IMR-90 (cell line): ENCODE data around the gene THRB. TPM values are rescaled to one million over a fixed set of nuclear protein-coding genes. Genes with fewer than 3 reads are reported as not detected.

Source experiments
- ATAC-seq: fragments of 200-7000 bp; cut with Tn5 transposase; 2 replicates; pipeline ENCODE4 v1.9.1; 2020; ENCODE audit warnings: low read depth, mild to moderate bottlenecking, moderate library complexity
- BruUV-seq: library from RNA; stranded (reverse); fragments of 400-500 nt; replicated peaks from 2 replicates; lab custom pipeline; 2021; lab: Mats Ljungman, UMichigan
- CTCF ChIA-PET: fragments of 300-600 bp; formaldehyde crosslinking; extraction: SDS; loops from one replicate; lab custom pipeline; 2021; ENCODE audit warnings: antibody characterized with exemption; lab: Yijun Ruan, JAX
- POLR2A ChIA-PET: fragments of 300-600 bp; sonication (Branson Sonifier 250); formaldehyde crosslinking; loops from one replicate; lab custom pipeline; 2022; ENCODE audit warnings: antibody characterized with exemption; ENCODE audit not compliant: unreplicated experiment; lab: Charles Lee
- DNase-seq: peaks from one replicate; pipeline ENCODE4 v3.0.0; 2013
- H2AFZ ChIP-seq: replicated peaks from 2 replicates; pipeline ENCODE3; 2013; ENCODE audit warnings: low read length, mild to moderate bottlenecking; ENCODE audit not compliant: poor library complexity
- H2AK5ac ChIP-seq: 2 replicates; pipeline ENCODE4 v1.6.1; 2013; ENCODE audit warnings: low read depth, low read length, inconsistent platforms
- H2AK9ac ChIP-seq: replicated peaks from 2 replicates; pipeline ENCODE3; 2013; ENCODE audit warnings: mild to moderate bottlenecking, low read depth, low read length, moderate library complexity; ENCODE audit not compliant: poor library complexity
- H2BK120ac ChIP-seq: 2 replicates; pipeline ENCODE4 v1.6.1; 2013; ENCODE audit warnings: low read depth, low read length, inconsistent platforms
- H2BK15ac ChIP-seq: 3 replicates; pipeline ENCODE4 v1.6.1; 2013; ENCODE audit warnings: low read depth, low read length, inconsistent platforms
- H2BK20ac ChIP-seq: 2 replicates; pipeline ENCODE4 v1.6.1; 2013; ENCODE audit warnings: low read depth, mild to moderate bottlenecking, inconsistent platforms, low read length, moderate library complexity
- H2BK5ac ChIP-seq: 2 replicates; pipeline ENCODE4 v1.6.1; 2013; ENCODE audit warnings: mild to moderate bottlenecking, low read depth, low read length, inconsistent platforms; ENCODE audit not compliant: poor library complexity, severe bottlenecking
- H3K14ac ChIP-seq: replicated peaks from 2 replicates; pipeline ENCODE4 v1.6.1; 2013; ENCODE audit warnings: low read depth, low read length, inconsistent platforms
- H3K18ac ChIP-seq: 2 replicates; pipeline ENCODE4 v1.6.1; 2013; ENCODE audit warnings: low read depth, low read length, control low read depth
- H3K23ac ChIP-seq: 2 replicates; pipeline ENCODE4 v1.6.1; 2013; ENCODE audit warnings: low read depth, low read length, inconsistent platforms
- H3K27ac ChIP-seq: 2 replicates; pipeline ENCODE4 v1.5.1; 2013; ENCODE audit warnings: mild to moderate bottlenecking, control low read depth, low read length; ENCODE audit not compliant: insufficient read depth
- H3K27me3 ChIP-seq: 2 replicates; pipeline ENCODE4 v1.6.1; 2013; ENCODE audit warnings: low read length; ENCODE audit not compliant: control insufficient read depth, insufficient read depth
- H3K36me3 ChIP-seq: 2 replicates; pipeline ENCODE4 v1.6.1; 2013; ENCODE audit warnings: low read length, mixed read lengths; ENCODE audit not compliant: control insufficient read depth, insufficient read depth
- H3K4ac ChIP-seq: 2 replicates; pipeline ENCODE4 v1.6.1; 2013; ENCODE audit warnings: low read depth, low read length, inconsistent platforms
- H3K4me1 ChIP-seq: 2 replicates; pipeline ENCODE4 v1.6.1; 2013; ENCODE audit warnings: low read length, mixed read lengths; ENCODE audit not compliant: control insufficient read depth, insufficient read depth
- H3K4me2 ChIP-seq: 2 replicates; pipeline ENCODE4 v1.6.1; 2013; ENCODE audit warnings: low read depth, mild to moderate bottlenecking, control low read depth, low read length, moderate library complexity
- H3K4me3 ChIP-seq: 2 replicates; pipeline ENCODE4 v1.5.1; 2013; ENCODE audit warnings: low read depth, mild to moderate bottlenecking, control low read depth, low read length, moderate library complexity; ENCODE audit not compliant: insufficient read depth
- H3K56ac ChIP-seq: 2 replicates; pipeline ENCODE4 v1.6.1; 2013; ENCODE audit warnings: low read length, inconsistent platforms; ENCODE audit not compliant: insufficient read depth; ENCODE audit errors: extremely low read depth
- H3K79me1 ChIP-seq, 2 experiments: 2 replicates each; pipeline ENCODE4 v1.6.1; 2013; ENCODE audit warnings: low read length in 2 of 2, inconsistent platforms in 1 of 2, low read depth in 1 of 2
- H3K9ac ChIP-seq: 2 replicates; pipeline ENCODE4 v1.6.1; 2013; ENCODE audit warnings: low read depth, low read length, control low read depth
- H3K9me1 ChIP-seq: 2 replicates; pipeline ENCODE4 v1.6.1; 2013; ENCODE audit warnings: low read length, inconsistent platforms; ENCODE audit not compliant: insufficient read depth
- H3K9me3 ChIP-seq: 2 replicates; pipeline ENCODE4 v1.6.1; 2013; ENCODE audit warnings: low read length; ENCODE audit not compliant: control insufficient read depth, insufficient read depth
- H4K20me1 ChIP-seq: 2 replicates; pipeline ENCODE4 v1.6.1; 2013; ENCODE audit warnings: low read length, inconsistent platforms; ENCODE audit not compliant: insufficient read depth
- H4K5ac ChIP-seq: 2 replicates; pipeline ENCODE4 v1.6.1; 2013; ENCODE audit warnings: mild to moderate bottlenecking, low read depth, low read length, control low read depth
- H4K8ac ChIP-seq, 2 experiments: 2 replicates each; pipeline ENCODE4 v1.6.1; 2013; ENCODE audit warnings: low read depth in 2 of 2, low read length in 2 of 2, control low read depth in 1 of 2, inconsistent platforms in 1 of 2
- H4K91ac ChIP-seq: 2 replicates; pipeline ENCODE4 v1.6.1; 2013; ENCODE audit warnings: low read depth, low read length, inconsistent platforms; ENCODE audit not compliant: insufficient read depth
- BHLHE40 ChIP-seq: fragments of 150-350 bp; IDR thresholded peaks from 2 replicates; pipeline ENCODE4 v1.6.1; 2016; ENCODE audit warnings: mild to moderate bottlenecking, low read depth, low read length
- ELK1 ChIP-seq: fragments of 150-350 bp; IDR thresholded peaks from 2 replicates; pipeline ENCODE4 v1.6.1; 2016; ENCODE audit warnings: low read depth, mild to moderate bottlenecking, low read length, moderate library complexity, borderline replicate concordance
- MXI1 ChIP-seq: IDR thresholded peaks from 2 replicates; pipeline ENCODE4 v1.6.1; 2012; ENCODE audit warnings: low read depth, mild to moderate bottlenecking, low read length, moderate library complexity, borderline replicate concordance
- WGBS, 2 experiments: methylation state at CpG; one replicate each; pipeline versions ENCODE4 v1.1.5 to v1.1.7; 2013; ENCODE audit warnings: missing lambda C conversion rate in 2 of 2; ENCODE audit not compliant: insufficient read length in 1 of 2; ENCODE audit errors: extremely low coverage in 2 of 2; 5-methylcytosine and 5-hydroxymethylcytosine counted together
- dilution Hi-C: fragments of 300-500 bp; cut with HindIII; formaldehyde crosslinking; loops from one replicate; pipeline ENCODE4 v1.14.3; 2018; ENCODE audit warnings: low sequenced_read_pairs; ENCODE audit not compliant: unreplicated experiment
- in situ Hi-C: fragments of 300-500 bp; cut with MboI; formaldehyde crosslinking; loops from 3 replicates; pipeline ENCODE4 v1.14.3; 2019; ENCODE audit warnings: low sequenced_read_pairs, inconsistent platforms, mixed read lengths
- intact Hi-C: fragments of 100-400 bp; cut with micrococcal nuclease; formaldehyde crosslinking; loops from 2 replicates; pipeline ENCODE4 v1.10.0; 2022
- polyA plus RNA-seq, 3 experiments: library from polyadenylated mRNA; depleted of rRNA; stranded (reverse); fragments of >200 nt; gene quantifications; 2 replicates each; pipeline ENCODE4 v1.2.3, GENCODE V29; 2012; ENCODE audit warnings: low replicate concordance in 1 of 3
- total RNA-seq: library from RNA; depleted of rRNA; stranded (reverse); fragments of >200 nt; gene quantifications from 2 replicates; pipeline ENCODE4 v1.2.3, GENCODE V29; 2012
- TF ChIP-seq, protein P1 (sequence below): fragments of 150-350 bp; IDR thresholded peaks from 2 replicates; pipeline ENCODE4 v1.6.1; 2017; ENCODE audit warnings: mild to moderate bottlenecking, antibody characterized with exemption, low read length, low read depth

Gene THRB
- total and polyA plus RNA-seq, 2 of the 4 experiments (the other 2 are of a cell fraction): under 0.01 TPM; not detected in 1

DNA sequence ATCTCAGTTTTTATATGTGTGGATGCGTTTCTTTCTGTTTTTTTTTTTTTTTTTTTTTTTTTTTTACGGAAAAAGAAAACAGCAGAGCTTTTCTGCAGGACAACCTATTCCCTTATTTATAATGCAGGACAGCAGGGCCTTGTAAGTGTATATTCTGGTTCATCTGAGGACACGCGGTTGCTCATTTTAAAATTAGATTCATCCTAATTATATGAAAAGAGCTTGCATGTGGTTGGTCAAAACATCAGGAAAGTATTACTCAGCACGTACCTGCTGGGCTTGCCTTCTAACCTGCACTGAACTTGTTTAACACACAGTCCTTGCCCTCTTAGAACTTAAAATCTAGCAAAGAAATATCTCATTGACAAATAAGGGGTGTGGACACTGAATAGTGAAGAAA, 13.5 kb downstream of the THRB start:
- no peak overlapping the region for H3K23ac ChIP-seq
- no peak overlapping the region for H2BK15ac ChIP-seq
- no peaks in the 10 kb centered on the region for H4K20me1 ChIP-seq
- no peak overlapping the region for H3K9ac ChIP-seq
- DNase-seq: no peak
- dilution Hi-C loops: no loop called here
- H2AK5ac ChIP-seq: no peak overlapping the region
- no peak overlapping the region for H3K4me2 ChIP-seq
- intact Hi-C loops: no loop called here
- H3K9me1 ChIP-seq: no peaks in the 10 kb centered on the region
- no peak overlapping the region for H3K4ac ChIP-seq
- H3K9me3 ChIP-seq: no peaks in the 10 kb centered on the region
- no peak overlapping the region for H2AK9ac ChIP-seq
- BruUV-seq: no TSS peak
- H3K27ac ChIP-seq: no peak overlapping the region
- ChIA-PET POLR2A (interaction anchor here (0.6 kb wide), 2 partner anchors 94 to 1146 kb away, joined by 8 to 9 read pairs; no protein-coding TSS in a partner anchor), CTCF (no interaction called here)
- H3K56ac ChIP-seq: no peak overlapping the region
- H2BK5ac ChIP-seq: no peak overlapping the region
- H3K27me3 ChIP-seq: no peaks in the 10 kb centered on the region
- H3K79me1 ChIP-seq: no peaks in the 10 kb centered on the region
- H2BK120ac ChIP-seq: no peak overlapping the region
- no peak overlapping the region for H4K8ac ChIP-seq
- ATAC-seq: no peak
- no peaks in the 10 kb centered on the region for H3K36me3 ChIP-seq
- no peak overlapping the region for H2AFZ ChIP-seq
- no peak overlapping the region for H4K5ac ChIP-seq
- in situ Hi-C loops: no loop called here
- H3K18ac ChIP-seq: no peak overlapping the region
- no peak overlapping the region for H3K14ac ChIP-seq
- no peaks in the 10 kb centered on the region for H3K4me1 ChIP-seq
- H3K4me3 ChIP-seq: no peak overlapping the region
- no peak overlapping the region for H4K91ac ChIP-seq
- WGBS, 2 experiments: no CpG with 5 or more reads among the region's 5 CpGs
- no peak overlapping the region for H2BK20ac ChIP-seq
- TF ChIP-seq MXI1: no peak
- no peak for TF ChIP-seq ELK1
- TF ChIP-seq, protein P1, sequence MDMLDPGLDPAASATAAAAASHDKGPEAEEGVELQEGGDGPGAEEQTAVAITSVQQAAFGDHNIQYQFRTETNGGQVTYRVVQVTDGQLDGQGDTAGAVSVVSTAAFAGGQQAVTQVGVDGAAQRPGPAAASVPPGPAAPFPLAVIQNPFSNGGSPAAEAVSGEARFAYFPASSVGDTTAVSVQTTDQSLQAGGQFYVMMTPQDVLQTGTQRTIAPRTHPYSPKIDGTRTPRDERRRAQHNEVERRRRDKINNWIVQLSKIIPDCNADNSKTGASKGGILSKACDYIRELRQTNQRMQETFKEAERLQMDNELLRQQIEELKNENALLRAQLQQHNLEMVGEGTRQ: no peak
- no peak for TF ChIP-seq BHLHE40
